ENCODE data around the gene MNS1. TPM values are rescaled to one million over a fixed set of nuclear protein-coding genes. Genes with fewer than 3 reads are reported as not detected.

MNS1 gene
- total RNA-seq, 1 donor from 2014 or later, result not detected

Other genes starting within 250 kb of the MNS1 start
- 42.6 and 43.8 TPM in 2 replicates for gene RFX7, start 221.3 kb downstream of the MNS1 start, total RNA-seq
- 0.71 and 0.90 TPM in 2 replicates for gene TEX9, start 99.7 kb downstream of the MNS1 start, total RNA-seq

All from T-helper 1 cell treated with Interleukin-12 subunit alpha and Interleukin-12 subunit beta and Interleukin-4 antibody, amounts not matched to agents 30 ng/mL and 1 ng/mL, for 36 hours (primary cell).